Renal cortical epithelial cell (primary cell): Measurements from ENCODE around the gene NHLRC2. TPM values are rescaled to one million over a fixed set of nuclear protein-coding genes. Genes with fewer than 3 reads are reported as not detected.

Experiments used
- total RNA-seq: library from RNA; depleted of rRNA; stranded (reverse); fragments of >200 nt; gene quantifications from 2 replicates; pipeline ENCODE4 v1.2.3, GENCODE V29; 2014

Gene NHLRC2
- total RNA-seq, 1 donor from 2014 or later, result 17.9 TPM

Other genes with a start within 250 kb of the NHLRC2 start
- gene NRAP, start 190.6 kb upstream of the NHLRC2 start, total RNA-seq, result under 0.01 TPM in 1 of 2 replicates, not detected in the other
- 41.2 and 48.6 TPM in 2 replicates for gene CASP7, start 174.7 kb upstream of the NHLRC2 start, total RNA-seq
- under 0.01 and 0.45 TPM in 2 replicates for gene PLEKHS1, start 103.0 kb upstream of the NHLRC2 start, total RNA-seq
- 9.2 and 10.2 TPM in 2 replicates for gene DCLRE1A, start 579 bp upstream of the NHLRC2 start, total RNA-seq
- gene ADRB1, start 189.2 kb downstream of the NHLRC2 start, total RNA-seq, result under 0.01 TPM in 1 of 2 replicates, not detected in the other